K562 (cell line): Measurements from ENCODE around the gene IFNGR1. TPM values are rescaled to one million over a fixed set of nuclear protein-coding genes. Genes with fewer than 3 reads are reported as not detected.
A peak's percentile ranks its signal among the peaks of the same experiment; 100 is the strongest.

Source experiments
- ARID2 ChIP-seq: fragments of 450-650 bp; IDR thresholded peaks from 2 replicates; pipeline ENCODE4 v1.6.1; 2017; ENCODE audit warnings: antibody characterized with exemption, mild to moderate bottlenecking
- ARNT ChIP-seq, 2 experiments: fragments of 450-650 bp; IDR thresholded peaks; 2 replicates each; pipeline ENCODE4 v1.6.1; 2016; ENCODE audit warnings: mild to moderate bottlenecking in 1 of 2
- CCNT2 ChIP-seq: IDR thresholded peaks from 2 replicates; pipeline ENCODE4 v1.6.1; 2011; ENCODE audit warnings: borderline replicate concordance, low read depth, mild to moderate bottlenecking, moderate library complexity, mixed read lengths, low read length; ENCODE audit not compliant: insufficient read length; ENCODE audit errors: extremely low read depth
- CHD1 ChIP-seq: fragments of 200-600 bp; sonication (generic); IDR thresholded peaks from one replicate; pipeline ENCODE4 v1.6.1; 2012; ENCODE audit warnings: mild to moderate bottlenecking, moderate library complexity, low read length, inconsistent platforms
- CTBP1 ChIP-seq: fragments of 450-650 bp; IDR thresholded peaks from 2 replicates; pipeline ENCODE4 v1.6.1; 2016; ENCODE audit warnings: borderline replicate concordance
- GTF2F1 ChIP-seq: IDR thresholded peaks from 2 replicates; pipeline ENCODE4 v1.6.1; 2011; ENCODE audit warnings: low read depth, low read length, improper control_type of control experiment
- HDAC2 ChIP-seq: fragments of 450-650 bp; IDR thresholded peaks from 2 replicates; pipeline ENCODE4 v1.6.1; 2016; ENCODE audit warnings: mild to moderate bottlenecking
- HEY1 ChIP-seq: fragments of 250-450 bp; sonication (Bioruptor Pico); IDR thresholded peaks from 2 replicates; pipeline ENCODE4 v1.5.0; 2020; ENCODE audit warnings: mild to moderate bottlenecking, moderate library complexity, borderline replicate concordance
- LEF1 ChIP-seq: fragments of 450-650 bp; IDR thresholded peaks from 2 replicates; pipeline ENCODE4 v1.6.1; 2016; ENCODE audit warnings: mild to moderate bottlenecking
- MTA2 ChIP-seq: fragments of 450-650 bp; IDR thresholded peaks from 2 replicates; pipeline ENCODE4 v1.6.1; 2016; ENCODE audit warnings: low read depth
- NR2C1 ChIP-seq, 2 experiments: fragments of 450-650 bp; IDR thresholded peaks; 2 replicates each; pipeline ENCODE4 v1.6.1; 2017; ENCODE audit warnings: mild to moderate bottlenecking in 2 of 2, antibody characterized with exemption in 1 of 2, inconsistent platforms in 1 of 2, missing compliant biosample characterization in 1 of 2, missing genetic modification characterization in 1 of 2
- OTX1 ChIP-seq: fragments of 450-650 bp; formaldehyde crosslinking; IDR thresholded peaks from 2 replicates; pipeline ENCODE4 v1.4.0; 2022; ENCODE audit warnings: mild to moderate bottlenecking
- RAD21 ChIP-seq, 2 experiments: fragments of 250-450 bp in 1 of 2; fragments of 450-650 bp in 1 of 2; sonication (Bioruptor Pico) in 1 of 2; formaldehyde crosslinking in 1 of 2; IDR thresholded peaks in 1 of 2; conservative IDR thresholded peaks in 1 of 2; 2 replicates each; pipeline versions ENCODE4 v1.4.0 to v1.8.0; 2020 to 2022; ENCODE audit warnings: mild to moderate bottlenecking in 2 of 2, moderate library complexity in 1 of 2
- RBM17 ChIP-seq: fragments of 200-400 bp; formaldehyde crosslinking; IDR thresholded peaks from 2 replicates; pipeline ENCODE4 v1.6.1; 2017; ENCODE audit warnings: low read depth, mild to moderate bottlenecking, low read length, borderline replicate concordance
- RBM25 ChIP-seq: fragments of 200-400 bp; formaldehyde crosslinking; IDR thresholded peaks from 2 replicates; pipeline ENCODE4 v1.6.1; 2018; ENCODE audit warnings: low read length, low read depth, moderate library complexity; ENCODE audit not compliant: severe bottlenecking
- SMARCA5 ChIP-seq: fragments of 450-650 bp; IDR thresholded peaks from 2 replicates; pipeline ENCODE4 v1.6.1; 2016
- XRCC4 ChIP-seq: IDR thresholded peaks from one replicate; pipeline ENCODE4 v1.6.1; 2011; ENCODE audit not compliant: insufficient read depth, insufficient read length; ENCODE audit errors: extremely low read depth
- ZNF280B ChIP-seq: fragments of 250-450 bp; sonication (Bioruptor Pico); IDR thresholded peaks from 2 replicates; pipeline ENCODE4 v1.5.1; 2021; ENCODE audit warnings: mild to moderate bottlenecking
- ZNF589 ChIP-seq: fragments of 200-800 bp; sonication (Bioruptor generic); IDR thresholded peaks from 2 replicates; pipeline ENCODE4 v1.6.1; 2016; ENCODE audit warnings: low read depth, missing genetic modification characterization, missing compliant biosample characterization
- ZNF766 ChIP-seq: fragments of 200-800 bp; sonication (Bioruptor generic); conservative IDR thresholded peaks from 2 replicates; pipeline ENCODE4 v1.6.1; 2016; ENCODE audit warnings: missing genetic modification characterization, missing compliant biosample characterization
- polyA plus RNA-seq, 8 experiments: library from polyadenylated mRNA; depleted of rRNA in 4 of 8; stranded (reverse) in 5 of 8; unstranded in 3 of 8; fragments of >200 nt; fragmentation: Nextera tagmentation in 2 of 8; fragmentation: Illumina TruSeq in 1 of 8; extraction: Ambion mirVana in 2 of 8; extraction: Trizol in 1 of 8; gene quantifications; 2 replicates each; pipeline versions ENCODE4 v1.2.1 to v1.2.3, GENCODE V29; 2011 to 2014; ENCODE audit warnings: inconsistent platforms in 1 of 8, missing spikeins in 1 of 8
- total RNA-seq, 7 experiments: library from RNA; depleted of rRNA in 6 of 7; stranded (reverse); fragments of >200 nt in 6 of 7; fragmentation: Illumina TruSeq in 2 of 7; extraction: Trizol in 2 of 7; gene quantifications; 2 replicates each; pipeline versions ENCODE4 v1.2.1 to v1.2.3, GENCODE V29; 2011 to 2021; ENCODE audit warnings: low replicate concordance in 1 of 7
- TF ChIP-seq, protein P1 (sequence below): fragments of 450-650 bp; IDR thresholded peaks from 2 replicates; pipeline ENCODE4 v1.6.1; 2016; ENCODE audit warnings: low read depth

Gene IFNGR1
- total and polyA plus RNA-seq, 9 of the 15 experiments (the other 6 are each of a cell fraction or from before 2014, with no cell fraction given) = 14.7 to 47.0 (median 26.7) TPM

- peak in 1 of 2 experiments; percentile 4; a peak in 2 of 4 replicates for TF ChIP-seq RAD21 (CRISPR knock-in tag; conservative IDR thresholded peaks at IDR 0.05 in 1 of 2, IDR thresholded peaks at IDR 0.05 in 1 of 2)
- no peak for TF ChIP-seq HDAC2
- no peak for TF ChIP-seq MTA2
- no peak for TF ChIP-seq NR2C1 (IDR thresholded peaks at IDR 0.05)
- no peak for TF ChIP-seq NR2C1 (tag; IDR thresholded peaks at IDR 0.05)
- TF ChIP-seq CHD1 = no peak
- TF ChIP-seq RBM17 = no peak
- TF ChIP-seq, protein P1, sequence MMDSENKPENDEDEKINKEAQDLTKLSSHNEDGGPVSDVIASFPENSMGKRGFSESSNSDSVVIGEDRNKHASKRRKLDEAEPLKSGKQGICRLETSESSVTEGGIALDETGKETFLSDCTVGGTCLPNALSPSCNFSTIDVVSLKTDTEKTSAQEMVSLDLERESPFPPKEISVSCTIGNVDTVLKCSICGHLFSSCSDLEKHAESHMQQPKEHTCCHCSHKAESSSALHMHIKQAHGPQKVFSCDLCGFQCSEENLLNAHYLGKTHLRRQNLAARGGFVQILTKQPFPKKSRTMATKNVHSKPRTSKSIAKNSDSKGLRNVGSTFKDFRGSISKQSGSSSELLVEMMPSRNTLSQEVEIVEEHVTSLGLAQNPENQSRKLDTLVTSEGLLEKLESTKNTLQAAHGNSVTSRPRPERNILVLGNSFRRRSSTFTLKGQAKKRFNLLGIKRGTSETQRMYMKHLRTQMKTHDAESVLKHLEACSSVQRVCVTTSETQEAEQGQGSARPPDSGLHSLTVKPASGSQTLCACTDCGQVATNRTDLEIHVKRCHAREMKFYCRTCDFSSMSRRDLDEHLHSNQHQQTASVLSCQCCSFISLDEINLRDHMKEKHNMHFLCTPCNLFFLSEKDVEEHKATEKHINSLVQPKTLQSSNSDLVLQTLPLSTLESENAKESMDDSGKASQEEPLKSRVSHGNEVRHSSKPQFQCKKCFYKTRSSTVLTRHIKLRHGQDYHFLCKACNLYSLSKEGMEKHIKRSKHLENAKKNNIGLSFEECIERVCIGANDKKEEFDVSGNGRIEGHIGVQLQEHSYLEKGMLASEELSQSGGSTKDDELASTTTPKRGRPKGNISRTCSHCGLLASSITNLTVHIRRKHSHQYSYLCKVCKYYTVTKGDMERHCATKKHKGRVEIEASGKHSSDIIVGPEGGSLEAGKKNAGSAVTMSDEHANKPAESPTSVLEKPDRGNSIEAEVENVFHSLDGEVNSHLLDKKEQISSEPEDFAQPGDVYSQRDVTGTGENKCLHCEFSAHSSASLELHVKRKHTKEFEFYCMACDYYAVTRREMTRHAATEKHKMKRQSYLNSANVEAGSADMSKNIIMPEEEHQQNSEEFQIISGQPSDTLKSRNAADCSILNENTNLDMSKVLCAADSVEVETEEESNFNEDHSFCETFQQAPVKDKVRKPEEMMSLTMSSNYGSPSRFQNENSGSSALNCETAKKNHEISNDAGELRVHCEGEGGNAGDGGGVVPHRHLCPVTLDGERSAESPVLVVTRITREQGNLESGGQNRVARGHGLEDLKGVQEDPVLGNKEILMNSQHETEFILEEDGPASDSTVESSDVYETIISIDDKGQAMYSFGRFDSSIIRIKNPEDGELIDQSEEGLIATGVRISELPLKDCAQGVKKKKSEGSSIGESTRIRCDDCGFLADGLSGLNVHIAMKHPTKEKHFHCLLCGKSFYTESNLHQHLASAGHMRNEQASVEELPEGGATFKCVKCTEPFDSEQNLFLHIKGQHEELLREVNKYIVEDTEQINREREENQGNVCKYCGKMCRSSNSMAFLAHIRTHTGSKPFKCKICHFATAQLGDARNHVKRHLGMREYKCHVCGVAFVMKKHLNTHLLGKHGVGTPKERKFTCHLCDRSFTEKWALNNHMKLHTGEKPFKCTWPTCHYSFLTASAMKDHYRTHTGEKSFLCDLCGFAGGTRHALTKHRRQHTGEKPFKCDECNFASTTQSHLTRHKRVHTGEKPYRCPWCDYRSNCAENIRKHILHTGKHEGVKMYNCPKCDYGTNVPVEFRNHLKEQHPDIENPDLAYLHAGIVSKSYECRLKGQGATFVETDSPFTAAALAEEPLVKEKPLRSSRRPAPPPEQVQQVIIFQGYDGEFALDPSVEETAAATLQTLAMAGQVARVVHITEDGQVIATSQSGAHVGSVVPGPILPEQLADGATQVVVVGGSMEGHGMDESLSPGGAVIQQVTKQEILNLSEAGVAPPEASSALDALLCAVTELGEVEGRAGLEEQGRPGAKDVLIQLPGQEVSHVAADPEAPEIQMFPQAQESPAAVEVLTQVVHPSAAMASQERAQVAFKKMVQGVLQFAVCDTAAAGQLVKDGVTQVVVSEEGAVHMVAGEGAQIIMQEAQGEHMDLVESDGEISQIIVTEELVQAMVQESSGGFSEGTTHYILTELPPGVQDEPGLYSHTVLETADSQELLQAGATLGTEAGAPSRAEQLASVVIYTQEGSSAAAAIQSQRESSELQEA = no peak
- TF ChIP-seq ZNF766 (CRISPR knock-in tag) = 0 out of 2 replicates have a peak, but pooled peaks have one; percentile 56
- TF ChIP-seq CTBP1 = peak; percentile 46; the same call in 1 of the 2 replicates
- no peak for TF ChIP-seq SMARCA5
- TF ChIP-seq HEY1 = no peak
- TF ChIP-seq CCNT2 = no peak
- TF ChIP-seq LEF1 = no peak
- TF ChIP-seq RBM25 = no peak
- no peak for TF ChIP-seq XRCC4
- TF ChIP-seq OTX1 = 0 out of 2 replicates have a peak, but pooled peaks have one; percentile 5
- TF ChIP-seq GTF2F1 = no peak
- TF ChIP-seq ZNF280B = no peak
- TF ChIP-seq ARNT (IDR thresholded peaks at IDR 0.05) = no peak
- 0 out of 2 replicates have a peak, but pooled peaks have one; percentile 43 for TF ChIP-seq ZNF589 (CRISPR knock-in tag)
- no peak for TF ChIP-seq ARID2
Measured at GRCh38 chr6:137224799-137225198, 5.6 kb upstream of the IFNGR1 start (continued).
